HepG2 (cell line): ENCODE results near the gene GALNT1. TPM values are rescaled to one million over a fixed set of nuclear protein-coding genes. Genes with fewer than 3 reads are reported as not detected.

Source experiments
- ATAC-seq: fragments of 200-7000 bp; cut with Tn5 transposase; 3 replicates; pipeline ENCODE4 v1.9.1; 2020; ENCODE audit warnings: mild to moderate bottlenecking, moderate library complexity
- BruUV-seq: library from RNA; stranded (reverse); fragments of 400-500 nt; replicated peaks from 2 replicates; lab custom pipeline; 2021; lab: Mats Ljungman, UMichigan
- CTCF ChIA-PET: fragments of 300-600 bp; formaldehyde crosslinking; extraction: SDS; loops from one replicate; lab custom pipeline; 2021; ENCODE audit warnings: low total read pairs, inconsistent platforms, low intra/inter-chr PET ratio; lab: Yijun Ruan, JAX
- POLR2A ChIA-PET: fragments of 350-600 bp; sonication (Branson Sonifier 250); formaldehyde crosslinking; loops from one replicate; lab custom pipeline; 2020; ENCODE audit warnings: antibody characterized with exemption, inconsistent platforms; lab: Yijun Ruan, JAX
- DNase-seq: peaks from one replicate; pipeline ENCODE4 v3.0.0-alpha.2; 2015; ENCODE audit warnings: low spot score
- FAIRE-seq: peaks from 3 replicates; lab custom pipeline; 2011; peaks lifted over from hg19 to GRCh38; lab: Jason Lieb, UNC
- H2AFZ ChIP-seq: one replicate; pipeline ENCODE4 v1.6.1; 2011; ENCODE audit warnings: low read length, inconsistent platforms
- H3K27ac ChIP-seq: fragments of 300-600 bp; 3 replicates; pipeline ENCODE4 v1.8.0; 2011; ENCODE audit warnings: mixed run types, mild to moderate bottlenecking, mixed read lengths, low read length, inconsistent platforms; ENCODE audit not compliant: insufficient read depth; ENCODE audit errors: extremely low read length
- H3K27me3 ChIP-seq, 2 experiments: fragments of 200-600 bp in 1 of 2; 2 replicates in 1 of 2; 3 replicates in 1 of 2; pipeline versions ENCODE4 v1.6.0 to v1.8.0; 2011; ENCODE audit warnings: low read length in 2 of 2, mild to moderate bottlenecking in 2 of 2, moderate library complexity in 2 of 2, inconsistent platforms in 1 of 2; ENCODE audit not compliant: insufficient read depth in 2 of 2, control insufficient read depth in 1 of 2
- H3K36me3 ChIP-seq, 2 experiments: fragments of 200-600 bp in 1 of 2; replicated peaks in 1 of 2; 2 replicates in 1 of 2; 3 replicates in 1 of 2; pipeline versions ENCODE4 v1.5.1 to v1.8.0; 2011; ENCODE audit warnings: low read length in 2 of 2, inconsistent platforms in 1 of 2; ENCODE audit not compliant: insufficient read depth in 2 of 2, control insufficient read depth in 1 of 2
- H3K4me1 ChIP-seq: 2 replicates; pipeline ENCODE4 v1.5.1; 2012; ENCODE audit warnings: low read length, inconsistent platforms; ENCODE audit not compliant: insufficient read depth
- H3K4me2 ChIP-seq: 2 replicates; pipeline ENCODE4 v1.6.0; 2011; ENCODE audit warnings: low read depth, low read length, inconsistent platforms
- H3K4me3 ChIP-seq, 3 experiments: fragments of 200-600 bp in 1 of 3; sonication (generic), shearing (Covaris generic) in 1 of 3; replicated peaks in 1 of 3; 2 replicates each; pipeline ENCODE4 v1.5.1; 2011 to 2016; ENCODE audit warnings: low read length in 3 of 3, inconsistent platforms in 2 of 3, low read depth in 2 of 3, mild to moderate bottlenecking in 2 of 3, control low read depth in 1 of 3, mixed read lengths in 1 of 3; ENCODE audit not compliant: insufficient read depth in 1 of 3
- H3K79me2 ChIP-seq: one replicate; pipeline ENCODE4 v1.6.1; 2011; ENCODE audit warnings: low read length, inconsistent platforms; ENCODE audit not compliant: insufficient read depth
- H3K9ac ChIP-seq: 2 replicates; pipeline ENCODE4 v1.6.0; 2011; ENCODE audit warnings: mild to moderate bottlenecking, low read depth, low read length, inconsistent platforms; ENCODE audit not compliant: insufficient read depth
- H3K9me3 ChIP-seq: 2 replicates; pipeline ENCODE4 v1.5.1; 2012; ENCODE audit warnings: mild to moderate bottlenecking, low read length
- H4K20me1 ChIP-seq: 2 replicates; pipeline ENCODE4 v1.6.0; 2011; ENCODE audit warnings: inconsistent platforms, mild to moderate bottlenecking, low read length, moderate library complexity; ENCODE audit not compliant: insufficient read depth
- CREBL2 ChIP-seq: sonication (generic); formaldehyde crosslinking; IDR thresholded peaks from 2 replicates; pipeline ENCODE4 v1.8.1; 2023; ENCODE audit warnings: missing genetic modification reagents, mild to moderate bottlenecking, borderline replicate concordance
- DZIP1 ChIP-seq: sonication (generic); formaldehyde crosslinking; IDR thresholded peaks from 2 replicates; pipeline ENCODE4 v1.5.0; 2020; ENCODE audit warnings: mild to moderate bottlenecking, missing genetic modification reagents
- ELF4 ChIP-seq: sonication (generic); formaldehyde crosslinking; IDR thresholded peaks from 2 replicates; pipeline ENCODE4 v1.5.0; 2020; ENCODE audit warnings: missing genetic modification reagents, mild to moderate bottlenecking, moderate library complexity, borderline replicate concordance
- KLF11 ChIP-seq: IDR thresholded peaks from 2 replicates; pipeline ENCODE4 v1.6.1; 2016; ENCODE audit warnings: missing compliant biosample characterization
- KLF12 ChIP-seq: sonication (generic); formaldehyde crosslinking; IDR thresholded peaks from 2 replicates; pipeline ENCODE4 v1.4.0; 2020; ENCODE audit warnings: missing genetic modification reagents, borderline replicate concordance
- MED13 ChIP-seq: sonication (generic); formaldehyde crosslinking; IDR thresholded peaks from 2 replicates; pipeline ENCODE4 v1.5.0; 2020; ENCODE audit warnings: missing genetic modification reagents
- MXI1 ChIP-seq: IDR thresholded peaks from 3 replicates; pipeline ENCODE4 v1.6.1; 2012; ENCODE audit warnings: low read depth, low read length, inconsistent platforms, borderline replicate concordance
- RBFOX2 ChIP-seq: fragments of 200-400 bp; formaldehyde crosslinking; IDR thresholded peaks from 2 replicates; pipeline ENCODE4 v1.6.1; 2017; ENCODE audit warnings: low read depth, mild to moderate bottlenecking, low read length
- TBP ChIP-seq: sonication (generic); formaldehyde crosslinking; IDR thresholded peaks from 2 replicates; pipeline ENCODE4 v1.5.0; 2020; ENCODE audit warnings: missing genetic modification reagents
- ZBTB37 ChIP-seq: sonication (generic); formaldehyde crosslinking; IDR thresholded peaks from 2 replicates; pipeline ENCODE4 v1.4.0; 2020; ENCODE audit warnings: mild to moderate bottlenecking, missing genetic modification reagents
- ZNF33A ChIP-seq: sonication (generic); formaldehyde crosslinking; IDR thresholded peaks from 2 replicates; pipeline ENCODE4 v1.5.1; 2020; ENCODE audit warnings: missing genetic modification reagents, mild to moderate bottlenecking, moderate library complexity, borderline replicate concordance
- ZNF367 ChIP-seq: sonication (generic); formaldehyde crosslinking; IDR thresholded peaks from 2 replicates; pipeline ENCODE4 v1.4.0; 2020; ENCODE audit warnings: missing genetic modification reagents, borderline replicate concordance
- ZNF639 ChIP-seq: conservative IDR thresholded peaks from 2 replicates; pipeline ENCODE4 v1.6.1; 2018; ENCODE audit warnings: missing genetic modification reagents
- ZNF740 ChIP-seq: sonication (generic); formaldehyde crosslinking; IDR thresholded peaks from 2 replicates; pipeline ENCODE4 v1.4.0; 2020; ENCODE audit warnings: missing genetic modification reagents
- WGBS: methylation state at CpG from one replicate; pipeline ENCODE4 v1.1.6; 2017; ENCODE audit warnings: low lambda C conversion rate; 5-methylcytosine and 5-hydroxymethylcytosine counted together
- in situ Hi-C: cut with HindIII; loops from 2 replicates; pipeline ENCODE4 v1.10.0; 2017; ENCODE audit warnings: low pct_unique_long_range_greater_than_20kb; ENCODE audit not compliant: extremely low pct_ligation_motif_present
- intact Hi-C: fragments of 100-400 bp; cut with micrococcal nuclease; formaldehyde crosslinking; loops from one replicate; pipeline ENCODE4 v1.10.0; 2022; ENCODE audit not compliant: unreplicated experiment
- polyA plus RNA-seq, 8 experiments: library from polyadenylated mRNA; depleted of rRNA in 3 of 8; stranded (reverse) in 7 of 8; unstranded in 1 of 8; fragments of >200 nt; fragmentation: Illumina TruSeq in 4 of 8; extraction: Trizol in 4 of 8; gene quantifications; 2 replicates each; pipeline versions ENCODE4 v1.2.1 to v1.2.3, GENCODE V29; 2011 to 2016; ENCODE audit warnings: low read depth in 4 of 8, missing spikeins in 1 of 8, mixed read lengths in 1 of 8; ENCODE audit not compliant: insufficient read depth in 1 of 8
- total RNA-seq, 5 experiments: library from RNA; depleted of rRNA; stranded (reverse); fragments of >200 nt; fragmentation: Illumina TruSeq; extraction: Trizol; gene quantifications; 2 replicates each; pipeline ENCODE4 v1.2.3, GENCODE V29; 2016; ENCODE audit warnings: low read depth in 1 of 5

The GALNT1 gene
- total and polyA plus RNA-seq, 2 of the 13 experiments (the other 11 are each of a cell fraction or from before 2014, with no cell fraction given): 41.1 to 100 TPM

- TF ChIP-seq ELF4 (CRISPR knock-in tag): no peak
- no peak for TF ChIP-seq DZIP1 (CRISPR knock-in tag)
- TF ChIP-seq ZBTB37: no peak
- TF ChIP-seq MED13 (CRISPR knock-in tag): no peak
- TF ChIP-seq RBFOX2: no peak
- no peak for TF ChIP-seq CREBL2 (CRISPR knock-in tag)
- TF ChIP-seq ZNF33A (CRISPR knock-in tag): no peak
- TF ChIP-seq KLF12 (CRISPR knock-in tag): no peak
- no peak for TF ChIP-seq ZNF639 (CRISPR knock-in tag)
- no peak for TF ChIP-seq KLF11 (CRISPR knock-in tag)
- no peak for TF ChIP-seq TBP (CRISPR knock-in tag)
- no peak for TF ChIP-seq ZNF367 (CRISPR knock-in tag)
- TF ChIP-seq MXI1: no peak
- no peak for TF ChIP-seq ZNF740 (CRISPR knock-in tag)
- intact Hi-C loops: no loop called here
- Histone ChIP-seq H3K27ac (no peak overlapping the region), H3K36me3 (no peaks in the 10 kb centered on the region), H3K9me3 (peaks cover 9% of the 10 kb centered on the region), H3K9ac (no peak overlapping the region), H3K4me2 (no peak overlapping the region), H4K20me1 (no peaks in the 10 kb centered on the region), H3K79me2 (no peaks in the 10 kb centered on the region), H3K27me3 (peaks cover 0 to 44% of the 10 kb centered on the region in 2 experiments; a peak in 3 of 5 replicates), H3K4me3 (no peak overlapping the region), H2AFZ (no peak overlapping the region), H3K4me1 (no peaks in the 10 kb centered on the region; the same call in 1 of the 2 replicates)
- WGBS: 0% methylated on average over 1 of the region's 2 CpGs
- no TSS peak for BruUV-seq
- ATAC-seq (peak; percentile 38; the same call in 2 of the 3 replicates), DNase-seq (no peak), FAIRE-seq (no peak)
- in situ Hi-C loops: no loop called here
- POLR2A ChIA-PET: interaction anchor here (0.8 kb wide), 1 partner anchor 16 kb away, joined by 3 read pairs; no protein-coding TSS in a partner anchor
- CTCF ChIA-PET: no interaction called here
Observed at GRCh38 chr18:35746826-35747339, 165.3 kb downstream of the GALNT1 start.
